Measurements from ENCODE around the gene LRRC8C.

- TF ChIP-seq CTCF (IDR thresholded peaks at IDR 0.05): no peak
- no peak for TF ChIP-seq POLR2A (IDR thresholded peaks at IDR 0.05)
- no peak for TF ChIP-seq POLR2AphosphoS5 (IDR thresholded peaks at IDR 0.05)
These were observed 106.3 kb downstream of the LRRC8C start for GRCh38 chr1:89739013-89739843.
